Panc1 (cell line): ENCODE results near the gene SPRYD3.

Experiments used
- TF ChIP-seq, protein P1 (sequence below), 2 experiments: IDR thresholded peaks; 2 replicates each; pipeline ENCODE4 v1.6.1; 2011 to 2012; ENCODE audit warnings: low read depth in 2 of 2, control low read depth in 1 of 2, low read length in 1 of 2, mild to moderate bottlenecking in 1 of 2, moderate library complexity in 1 of 2; ENCODE audit not compliant: insufficient read depth in 1 of 2
- TF ChIP-seq, protein P2 (sequence below): fragments of 450-650 bp; IDR thresholded peaks from 2 replicates; pipeline ENCODE4 v1.5.1; 2017; ENCODE audit warnings: mild to moderate bottlenecking

DNA sequence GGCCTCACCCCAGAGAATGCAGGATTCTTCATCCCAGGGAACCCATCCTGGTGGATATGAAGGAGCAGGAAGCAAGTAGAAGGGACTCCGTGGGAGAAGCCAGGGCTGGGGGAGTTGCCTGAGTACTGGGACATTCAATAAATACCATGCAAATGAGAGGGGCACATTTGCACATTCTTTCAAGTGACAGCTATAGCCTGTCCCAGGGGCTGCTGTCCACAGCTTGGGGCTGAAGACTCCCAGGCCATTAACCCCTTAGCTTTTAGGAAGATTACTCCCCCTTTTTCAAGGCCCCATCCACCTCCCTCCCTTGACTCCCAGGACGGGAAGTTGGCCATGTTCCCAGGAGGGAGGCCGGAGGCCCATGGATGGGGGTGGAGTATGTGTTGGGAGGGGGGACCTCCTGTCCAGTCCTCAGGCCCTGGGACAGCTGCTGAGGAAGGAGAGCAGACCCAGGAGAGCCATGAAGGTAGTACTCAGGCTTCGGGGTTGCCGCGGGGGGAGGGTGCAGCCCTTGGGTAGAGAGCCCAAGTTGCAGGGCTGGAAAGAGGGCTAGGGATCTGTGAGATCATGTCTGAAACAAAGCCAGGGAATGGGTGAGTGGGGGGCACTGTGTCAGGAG is 30.3 kb downstream of the SPRYD3 start:
- TF ChIP-seq, protein P1, sequence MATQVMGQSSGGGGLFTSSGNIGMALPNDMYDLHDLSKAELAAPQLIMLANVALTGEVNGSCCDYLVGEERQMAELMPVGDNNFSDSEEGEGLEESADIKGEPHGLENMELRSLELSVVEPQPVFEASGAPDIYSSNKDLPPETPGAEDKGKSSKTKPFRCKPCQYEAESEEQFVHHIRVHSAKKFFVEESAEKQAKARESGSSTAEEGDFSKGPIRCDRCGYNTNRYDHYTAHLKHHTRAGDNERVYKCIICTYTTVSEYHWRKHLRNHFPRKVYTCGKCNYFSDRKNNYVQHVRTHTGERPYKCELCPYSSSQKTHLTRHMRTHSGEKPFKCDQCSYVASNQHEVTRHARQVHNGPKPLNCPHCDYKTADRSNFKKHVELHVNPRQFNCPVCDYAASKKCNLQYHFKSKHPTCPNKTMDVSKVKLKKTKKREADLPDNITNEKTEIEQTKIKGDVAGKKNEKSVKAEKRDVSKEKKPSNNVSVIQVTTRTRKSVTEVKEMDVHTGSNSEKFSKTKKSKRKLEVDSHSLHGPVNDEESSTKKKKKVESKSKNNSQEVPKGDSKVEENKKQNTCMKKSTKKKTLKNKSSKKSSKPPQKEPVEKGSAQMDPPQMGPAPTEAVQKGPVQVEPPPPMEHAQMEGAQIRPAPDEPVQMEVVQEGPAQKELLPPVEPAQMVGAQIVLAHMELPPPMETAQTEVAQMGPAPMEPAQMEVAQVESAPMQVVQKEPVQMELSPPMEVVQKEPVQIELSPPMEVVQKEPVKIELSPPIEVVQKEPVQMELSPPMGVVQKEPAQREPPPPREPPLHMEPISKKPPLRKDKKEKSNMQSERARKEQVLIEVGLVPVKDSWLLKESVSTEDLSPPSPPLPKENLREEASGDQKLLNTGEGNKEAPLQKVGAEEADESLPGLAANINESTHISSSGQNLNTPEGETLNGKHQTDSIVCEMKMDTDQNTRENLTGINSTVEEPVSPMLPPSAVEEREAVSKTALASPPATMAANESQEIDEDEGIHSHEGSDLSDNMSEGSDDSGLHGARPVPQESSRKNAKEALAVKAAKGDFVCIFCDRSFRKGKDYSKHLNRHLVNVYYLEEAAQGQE (IDR thresholded peaks at IDR 0.05; ENCODE audit: insufficient read depth in 1 of 2, low read depth in 2 of 2, low read length in 1 of 2) = peak in 1 of 2 experiments; percentile 54; a peak in 3 of 4 replicates
- TF ChIP-seq, protein P2, sequence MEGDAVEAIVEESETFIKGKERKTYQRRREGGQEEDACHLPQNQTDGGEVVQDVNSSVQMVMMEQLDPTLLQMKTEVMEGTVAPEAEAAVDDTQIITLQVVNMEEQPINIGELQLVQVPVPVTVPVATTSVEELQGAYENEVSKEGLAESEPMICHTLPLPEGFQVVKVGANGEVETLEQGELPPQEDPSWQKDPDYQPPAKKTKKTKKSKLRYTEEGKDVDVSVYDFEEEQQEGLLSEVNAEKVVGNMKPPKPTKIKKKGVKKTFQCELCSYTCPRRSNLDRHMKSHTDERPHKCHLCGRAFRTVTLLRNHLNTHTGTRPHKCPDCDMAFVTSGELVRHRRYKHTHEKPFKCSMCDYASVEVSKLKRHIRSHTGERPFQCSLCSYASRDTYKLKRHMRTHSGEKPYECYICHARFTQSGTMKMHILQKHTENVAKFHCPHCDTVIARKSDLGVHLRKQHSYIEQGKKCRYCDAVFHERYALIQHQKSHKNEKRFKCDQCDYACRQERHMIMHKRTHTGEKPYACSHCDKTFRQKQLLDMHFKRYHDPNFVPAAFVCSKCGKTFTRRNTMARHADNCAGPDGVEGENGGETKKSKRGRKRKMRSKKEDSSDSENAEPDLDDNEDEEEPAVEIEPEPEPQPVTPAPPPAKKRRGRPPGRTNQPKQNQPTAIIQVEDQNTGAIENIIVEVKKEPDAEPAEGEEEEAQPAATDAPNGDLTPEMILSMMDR = peak; percentile 49
